Glutamatergic neuron (in vitro differentiated cells): ENCODE results near the gene CLDN7. TPM values are rescaled to one million over a fixed set of nuclear protein-coding genes. Genes with fewer than 3 reads are reported as not detected.

Experiments
- DNase-seq: peaks from one replicate; pipeline ENCODE4 v3.0.0; 2022
- H3K27ac Mint-ChIP-seq: one replicate; pipeline ENCODE4 v1.8.0; 2020; ENCODE audit warnings: mild to moderate bottlenecking, mixed read lengths, inconsistent platforms; ENCODE audit not compliant: unreplicated experiment
- H3K27me3 Mint-ChIP-seq: one replicate; pipeline ENCODE4 v1.8.0; 2020; ENCODE audit warnings: mild to moderate bottlenecking, moderate library complexity, mixed read lengths, inconsistent platforms; ENCODE audit not compliant: unreplicated experiment
- H3K36me3 Mint-ChIP-seq: one replicate; pipeline ENCODE4 v1.8.0; 2020; ENCODE audit warnings: mild to moderate bottlenecking, mixed read lengths, inconsistent platforms; ENCODE audit not compliant: unreplicated experiment
- H3K4me1 Mint-ChIP-seq: one replicate; pipeline ENCODE4 v1.8.0; 2020; ENCODE audit warnings: mild to moderate bottlenecking, low read depth, mixed read lengths, inconsistent platforms; ENCODE audit not compliant: unreplicated experiment
- H3K4me3 Mint-ChIP-seq: one replicate; pipeline ENCODE4 v1.8.0; 2020; ENCODE audit warnings: mild to moderate bottlenecking, mixed read lengths, inconsistent platforms; ENCODE audit not compliant: unreplicated experiment
- H3K9me3 Mint-ChIP-seq: one replicate; pipeline ENCODE4 v1.8.0; 2020; ENCODE audit warnings: mild to moderate bottlenecking, moderate library complexity, mixed read lengths, inconsistent platforms; ENCODE audit not compliant: unreplicated experiment
- microRNA-seq: library from miRNA; unstranded; fragments of <30 nt; microRNA quantifications from one replicate; pipeline ENCODE4, GENCODE V29; 2020; ENCODE audit not compliant: unreplicated experiment
- total RNA-seq: library from RNA; stranded (reverse); fragmentation: NEBNext Ultra II Directional; extraction: Animal tissue kit (Norgen Biotek cat#: 25700); gene quantifications from one replicate; pipeline ENCODE4 v1.2.1, GENCODE V29; 2021; ENCODE audit not compliant: unreplicated experiment
- TF ChIP-seq, protein P1 (sequence below): fragments of 200-600 bp; sonication (generic); IDR thresholded peaks from one replicate; pipeline ENCODE4 v1.5.0; 2021; ENCODE audit not compliant: partially characterized antibody, unreplicated experiment

The CLDN7 gene
- total RNA-seq, 1 donor from 2014 or later = 0.44 TPM

DNA sequence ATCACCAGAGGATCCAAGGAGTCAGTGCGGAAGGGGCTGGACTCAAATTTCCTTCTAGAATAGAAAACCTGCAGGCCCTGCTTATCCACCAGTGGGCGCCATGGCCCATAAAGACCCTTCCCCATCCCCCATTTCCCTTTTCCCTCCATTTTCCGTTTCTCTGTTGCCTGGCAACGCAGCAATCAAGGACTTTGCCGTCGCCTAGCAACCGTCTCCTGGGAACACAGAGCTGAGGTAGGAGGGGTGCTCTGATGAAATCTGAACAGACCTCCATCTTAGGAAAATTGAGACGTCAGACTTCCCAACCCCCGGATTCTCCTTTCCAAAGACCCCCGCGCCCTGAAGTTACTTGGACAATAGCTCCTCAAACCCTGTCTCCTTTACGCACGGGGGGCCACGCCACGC is 48.4 kb downstream of the CLDN7 start:
- Mint-ChIP-seq H3K4me1 (peaks cover 44% of the 10 kb centered on the region), H3K27me3 (peaks cover 21% of the 10 kb centered on the region), H3K27ac (peak overlapping the region; percentile 98), H3K36me3 (no peaks in the 10 kb centered on the region), H3K9me3 (peaks cover 6% of the 10 kb centered on the region), H3K4me3 (peak overlapping the region; percentile 92)
- DNase-seq = peak; percentile 96
- TF ChIP-seq, protein P1, sequence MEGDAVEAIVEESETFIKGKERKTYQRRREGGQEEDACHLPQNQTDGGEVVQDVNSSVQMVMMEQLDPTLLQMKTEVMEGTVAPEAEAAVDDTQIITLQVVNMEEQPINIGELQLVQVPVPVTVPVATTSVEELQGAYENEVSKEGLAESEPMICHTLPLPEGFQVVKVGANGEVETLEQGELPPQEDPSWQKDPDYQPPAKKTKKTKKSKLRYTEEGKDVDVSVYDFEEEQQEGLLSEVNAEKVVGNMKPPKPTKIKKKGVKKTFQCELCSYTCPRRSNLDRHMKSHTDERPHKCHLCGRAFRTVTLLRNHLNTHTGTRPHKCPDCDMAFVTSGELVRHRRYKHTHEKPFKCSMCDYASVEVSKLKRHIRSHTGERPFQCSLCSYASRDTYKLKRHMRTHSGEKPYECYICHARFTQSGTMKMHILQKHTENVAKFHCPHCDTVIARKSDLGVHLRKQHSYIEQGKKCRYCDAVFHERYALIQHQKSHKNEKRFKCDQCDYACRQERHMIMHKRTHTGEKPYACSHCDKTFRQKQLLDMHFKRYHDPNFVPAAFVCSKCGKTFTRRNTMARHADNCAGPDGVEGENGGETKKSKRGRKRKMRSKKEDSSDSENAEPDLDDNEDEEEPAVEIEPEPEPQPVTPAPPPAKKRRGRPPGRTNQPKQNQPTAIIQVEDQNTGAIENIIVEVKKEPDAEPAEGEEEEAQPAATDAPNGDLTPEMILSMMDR = peak; percentile 77

GRCh38 chr17:7211491-7212273 is 50.6 kb downstream of the CLDN7 start:
- no peak for DNase-seq
- TF ChIP-seq, protein P1 = no peak
- Mint-ChIP-seq H3K27ac (peak overlapping the region; percentile 39), H3K4me3 (peak overlapping the region; percentile 85), H3K27me3 (peaks cover 24% of the 10 kb centered on the region), H3K4me1 (peaks cover 45% of the 10 kb centered on the region), H3K36me3 (no peaks in the 10 kb centered on the region), H3K9me3 (peaks cover 9% of the 10 kb centered on the region)

Small RNA genes within 50 kb of the gene (microRNA-seq; reads per million reads assigned to microRNA genes)
- 8,679 reads per million, percentile 98 among the genes with 10 or more reads in this experiment for gene MIR324

Other genes with a start within 250 kb of the CLDN7 start
- 179 TPM for gene RNASEK, start 249.9 kb downstream of the CLDN7 start, total RNA-seq
- not detected for gene BCL6B, start 239.4 kb downstream of the CLDN7 start, total RNA-seq
- 2.9 TPM for gene SLC16A13, start 226.5 kb downstream of the CLDN7 start, total RNA-seq
- 0.54 TPM for gene SLC16A11, start 218.4 kb downstream of the CLDN7 start, total RNA-seq
- not detected for gene CLEC10A, start 182.2 kb downstream of the CLDN7 start, total RNA-seq
- gene ASGR2, start 147.7 kb downstream of the CLDN7 start, total RNA-seq = not detected
- 29.0 TPM for gene ASGR1, start 83.1 kb downstream of the CLDN7 start, total RNA-seq
- gene DLG4, start 42.6 kb downstream of the CLDN7 start, total RNA-seq = 157 TPM
- 375 TPM for gene ACADVL, start 42.5 kb downstream of the CLDN7 start, total RNA-seq
- 79.1 TPM for gene DVL2, start 28.0 kb downstream of the CLDN7 start, total RNA-seq
- 72.3 TPM for gene PHF23, start 23.0 kb downstream of the CLDN7 start, total RNA-seq
- gene GABARAP, start 20.0 kb downstream of the CLDN7 start, total RNA-seq = 908 TPM
- 185 TPM for gene CTDNEP1, start 10.7 kb downstream of the CLDN7 start, total RNA-seq
- 34.1 TPM for gene ELP5, start 10.3 kb downstream of the CLDN7 start, total RNA-seq
- gene SLC2A4, start 19.2 kb upstream of the CLDN7 start, total RNA-seq = 0.42 TPM
- gene YBX2, start 32.2 kb upstream of the CLDN7 start, total RNA-seq = 1.3 TPM
- 347 TPM for gene EIF5A, start 45.1 kb upstream of the CLDN7 start, total RNA-seq
- 98.3 TPM for gene GPS2, start 52.9 kb upstream of the CLDN7 start, total RNA-seq
- gene NEURL4, start 66.9 kb upstream of the CLDN7 start, total RNA-seq = 97.6 TPM
- not detected for gene ACAP1, start 74.1 kb upstream of the CLDN7 start, total RNA-seq
- gene KCTD11, start 89.7 kb upstream of the CLDN7 start, total RNA-seq = 2.2 TPM
- not detected for gene TMEM95, start 92.7 kb upstream of the CLDN7 start, total RNA-seq
- 0.34 TPM for gene TNK1, start 118.6 kb upstream of the CLDN7 start, total RNA-seq
- gene PLSCR3, start 132.0 kb upstream of the CLDN7 start, total RNA-seq = 78.1 TPM
- 51.6 TPM for gene TMEM256, start 141.6 kb upstream of the CLDN7 start, total RNA-seq
- 90.8 TPM for gene NLGN2, start 145.4 kb upstream of the CLDN7 start, total RNA-seq
- gene SPEM1, start 157.8 kb upstream of the CLDN7 start, total RNA-seq = not detected
- gene SPEM2, start 163.1 kb upstream of the CLDN7 start, total RNA-seq = not detected
- gene SPEM3, start 166.4 kb upstream of the CLDN7 start, total RNA-seq = not detected
- 0.42 TPM for gene TMEM102, start 173.0 kb upstream of the CLDN7 start, total RNA-seq
- 4.8 TPM for gene FGF11, start 177.0 kb upstream of the CLDN7 start, total RNA-seq
- gene CHRNB1, start 182.6 kb upstream of the CLDN7 start, total RNA-seq = 16.4 TPM
- 25.1 TPM for gene ZBTB4, start 217.2 kb upstream of the CLDN7 start, total RNA-seq
- gene SLC35G6, start 219.0 kb upstream of the CLDN7 start, total RNA-seq = 0.34 TPM
- gene POLR2A, start 221.9 kb upstream of the CLDN7 start, total RNA-seq = 200 TPM